Measurements from ENCODE around the gene MARCHF7. TPM values are rescaled to one million over a fixed set of nuclear protein-coding genes. Genes with fewer than 3 reads are reported as not detected.

Gene MARCHF7
- total and polyA plus RNA-seq, 10 of the 15 experiments (the other 5 are each of a cell fraction or from before 2014, with no cell fraction given): 39.4 to 111 (median 66.5) TPM

GRCh38 chr2:159671047-159671446, 41.3 kb upstream of the MARCHF7 start:
- no peak overlapping the region for H2AFZ ChIP-seq (ENCODE audit: control insufficient read depth, low read depth, low read length)
- no peaks in the 10 kb centered on the region for H3K4me1 ChIP-seq (ENCODE audit: control insufficient read depth, insufficient read depth, low read length)
- no peaks in the 10 kb centered on the region for H3K9me3 ChIP-seq (replicated peaks; ENCODE audit: control insufficient read depth, insufficient read depth, low read length)
- no peak overlapping the region for H3K9ac ChIP-seq (ENCODE audit: control insufficient read depth, insufficient read depth, low read length)
- H3K79me2 ChIP-seq (ENCODE audit: control insufficient read depth, insufficient read depth, low read length): no peaks in the 10 kb centered on the region
- H3K4me2 ChIP-seq (ENCODE audit: control insufficient read depth, insufficient read depth): no peak overlapping the region
- SMC1A ChIA-PET (ENCODE audit: uncharacterized antibody, unreplicated experiment): no interaction called here
- WGBS (ENCODE audit: insufficient coverage, insufficient replicate concordance, low lambda C conversion rate, missing lambda C conversion rate): 98% methylated on average over 3 of the region's 3 CpGs
- no TSS peak for BruUV-seq (replicated peaks)
- RAD21 ChIA-PET (ENCODE audit: unreplicated experiment): no interaction called here
- no peaks in the 10 kb centered on the region for H4K20me1 ChIP-seq (ENCODE audit: control insufficient read depth, insufficient read depth)
- DNase-seq (ENCODE audit: low read depth, low spot score): no peak
- POLR2A ChIA-PET: no interaction called here
- in situ Hi-C loops (cut with MboI) (no loop called here), intact Hi-C loops (cut with micrococcal nuclease; ENCODE audit: unreplicated experiment) (no loop called here)
- ATAC-seq: no peak
- H3K27me3 ChIP-seq (replicated peaks in 1 of 2; ENCODE audit: control insufficient read depth in 2 of 2, insufficient read depth in 2 of 2, low read length in 1 of 2): no peaks in the 10 kb centered on the region
- FAIRE-seq: no peak
- no peak overlapping the region for H3K4me3 ChIP-seq
- H3K36me3 ChIP-seq (ENCODE audit: control insufficient read depth in 2 of 2, insufficient read depth in 2 of 2, low read length in 1 of 2): no peaks in the 10 kb centered on the region
- H3K27ac ChIP-seq (ENCODE audit: control insufficient read depth, insufficient read depth): no peak overlapping the region
- TF ChIP-seq ESRRA (IDR thresholded peaks at IDR 0.05; ENCODE audit: low read length) (no peak), RUNX3 (IDR thresholded peaks at IDR 0.05; ENCODE audit: low read length) (no peak), SMAD1 (IDR thresholded peaks at IDR 0.05; ENCODE audit: low read depth, partially characterized antibody) (no peak), NFIC (IDR thresholded peaks at IDR 0.05; ENCODE audit: low read depth, low read length) (no peak), ETV6 (conservative IDR thresholded peaks at IDR 0.05 in 1 of 2, IDR thresholded peaks at IDR 0.05 in 1 of 2; ENCODE audit: borderline replicate concordance in 1 of 2, low read depth in 1 of 2) (no peak), BHLHE40 (IDR thresholded peaks at IDR 0.05; ENCODE audit: borderline replicate concordance in 1 of 2, low read depth in 2 of 2, low read length in 1 of 2) (no peak), RELB (IDR thresholded peaks at IDR 0.05; ENCODE audit: low read depth) (no peak), PAX8 (IDR thresholded peaks at IDR 0.05) (no peak), SUZ12 (IDR thresholded peaks at IDR 0.05; ENCODE audit: unreplicated experiment) (no peak), HSF1 (IDR thresholded peaks at IDR 0.05; ENCODE audit: low read depth, low read length) (no peak), USF1 (IDR thresholded peaks at IDR 0.05; ENCODE audit: borderline replicate concordance, extremely low read length, insufficient read depth, low read depth, low read length) (no peak), HDAC6 (IDR thresholded peaks at IDR 0.05; ENCODE audit: unreplicated experiment) (no peak), NR2C2 (IDR thresholded peaks at IDR 0.05; ENCODE audit: borderline replicate concordance, control insufficient read depth, insufficient read length, low read depth) (no peak), IKZF2 (IDR thresholded peaks at IDR 0.05) (no peak), NKRF (conservative IDR thresholded peaks at IDR 0.05) (no peak)
- CTCF ChIA-PET: no interaction called here

All from GM12878 (cell line).